C4-2B (cell line): ENCODE results near the gene EML6.

Experiments used
- H3K27ac ChIP-seq: fragments of 450-650 bp; 2 replicates; pipeline ENCODE4 v1.5.1; 2017
- CTCF ChIP-seq: fragments of 450-650 bp; conservative IDR thresholded peaks from 2 replicates; pipeline ENCODE4 v1.5.1; 2017; ENCODE audit warnings: mild to moderate bottlenecking
- ZFX ChIP-seq: fragments of 450-650 bp; IDR thresholded peaks from 2 replicates; pipeline ENCODE4 v1.6.1; 2017

The EML6 gene

GRCh38 chr2:54814389-54815147, 91.1 kb downstream of the EML6 start:
- TF ChIP-seq CTCF (no peak), ZFX (no peak)

GRCh38 chr2:54815148-54815539, 91.7 kb downstream of the EML6 start:
- no peak for TF ChIP-seq CTCF
- no peak for TF ChIP-seq ZFX
- H3K27ac ChIP-seq, result no peak overlapping the region

More at GRCh38 chr2:54814389-54815147, 91.1 kb downstream of the EML6 start:
- no peak overlapping the region for H3K27ac ChIP-seq

- no peak for TF ChIP-seq ZFX
- H3K27ac ChIP-seq, result no peak overlapping the region
Observed at GRCh38 chr2:54818226-54818625, 94.8 kb downstream of the EML6 start.

- TF ChIP-seq CTCF, result no peak
- no peak for TF ChIP-seq ZFX
- no peak overlapping the region for H3K27ac ChIP-seq
Observed at GRCh38 chr2:54820558-54820957, 97.1 kb downstream of the EML6 start.

GRCh38 chr2:54824567-54824966, 101.1 kb downstream of the EML6 start:
- TF ChIP-seq ZFX (no peak), CTCF (no peak)
- no peak overlapping the region for H3K27ac ChIP-seq

GRCh38 chr2:54830546-54830945, 107.1 kb downstream of the EML6 start:
- no peak for TF ChIP-seq CTCF
- no peak for TF ChIP-seq ZFX
- no peak overlapping the region for H3K27ac ChIP-seq

GRCh38 chr2:54831480-54831879, 108.0 kb downstream of the EML6 start:
- no peak overlapping the region for H3K27ac ChIP-seq
- TF ChIP-seq ZFX (no peak), CTCF (no peak)

GRCh38 chr2:54834721-54835120, 111.3 kb downstream of the EML6 start:
- TF ChIP-seq CTCF, result no peak
- TF ChIP-seq ZFX, result no peak
- H3K27ac ChIP-seq, result no peak overlapping the region
